AG09319 (cell line): ENCODE data around the gene BCAS3.
A peak's percentile ranks its signal among the peaks of the same experiment; 100 is the strongest.

Experiments used
- DNase-seq: peaks from one replicate; pipeline ENCODE4 v3.0.0-alpha.2; 2010; ENCODE audit warnings: low read depth; ENCODE audit errors: extremely low read depth
- TF ChIP-seq, protein P1 (sequence below): IDR thresholded peaks from 2 replicates; pipeline ENCODE4 v1.5.1; 2011; ENCODE audit warnings: low read depth, mild to moderate bottlenecking, inconsistent platforms, low read length, moderate library complexity

BCAS3 gene

DNA sequence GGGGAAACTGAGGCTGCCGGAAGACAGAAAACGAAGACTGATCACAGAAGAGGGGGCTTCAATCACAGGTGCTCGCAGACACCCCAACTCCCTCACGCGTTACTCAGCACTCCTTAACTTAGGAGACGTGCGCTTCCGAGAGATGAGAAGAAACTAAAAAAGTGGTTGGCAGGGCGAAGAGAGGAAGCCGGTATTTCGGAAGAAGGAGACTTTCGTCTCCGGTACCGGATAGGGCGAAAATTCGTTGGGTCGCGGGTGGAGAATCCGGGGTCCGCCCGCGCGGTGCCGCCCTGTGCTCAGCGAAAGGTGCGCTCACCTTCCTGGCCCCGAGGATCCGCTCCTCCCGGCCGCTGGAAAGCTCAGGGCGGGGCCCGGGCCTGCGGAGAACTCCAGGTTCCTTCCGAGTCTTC, 721.1 kb downstream of the BCAS3 start:
- no peak for DNase-seq
- TF ChIP-seq, protein P1, sequence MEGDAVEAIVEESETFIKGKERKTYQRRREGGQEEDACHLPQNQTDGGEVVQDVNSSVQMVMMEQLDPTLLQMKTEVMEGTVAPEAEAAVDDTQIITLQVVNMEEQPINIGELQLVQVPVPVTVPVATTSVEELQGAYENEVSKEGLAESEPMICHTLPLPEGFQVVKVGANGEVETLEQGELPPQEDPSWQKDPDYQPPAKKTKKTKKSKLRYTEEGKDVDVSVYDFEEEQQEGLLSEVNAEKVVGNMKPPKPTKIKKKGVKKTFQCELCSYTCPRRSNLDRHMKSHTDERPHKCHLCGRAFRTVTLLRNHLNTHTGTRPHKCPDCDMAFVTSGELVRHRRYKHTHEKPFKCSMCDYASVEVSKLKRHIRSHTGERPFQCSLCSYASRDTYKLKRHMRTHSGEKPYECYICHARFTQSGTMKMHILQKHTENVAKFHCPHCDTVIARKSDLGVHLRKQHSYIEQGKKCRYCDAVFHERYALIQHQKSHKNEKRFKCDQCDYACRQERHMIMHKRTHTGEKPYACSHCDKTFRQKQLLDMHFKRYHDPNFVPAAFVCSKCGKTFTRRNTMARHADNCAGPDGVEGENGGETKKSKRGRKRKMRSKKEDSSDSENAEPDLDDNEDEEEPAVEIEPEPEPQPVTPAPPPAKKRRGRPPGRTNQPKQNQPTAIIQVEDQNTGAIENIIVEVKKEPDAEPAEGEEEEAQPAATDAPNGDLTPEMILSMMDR: no peak

DNA sequence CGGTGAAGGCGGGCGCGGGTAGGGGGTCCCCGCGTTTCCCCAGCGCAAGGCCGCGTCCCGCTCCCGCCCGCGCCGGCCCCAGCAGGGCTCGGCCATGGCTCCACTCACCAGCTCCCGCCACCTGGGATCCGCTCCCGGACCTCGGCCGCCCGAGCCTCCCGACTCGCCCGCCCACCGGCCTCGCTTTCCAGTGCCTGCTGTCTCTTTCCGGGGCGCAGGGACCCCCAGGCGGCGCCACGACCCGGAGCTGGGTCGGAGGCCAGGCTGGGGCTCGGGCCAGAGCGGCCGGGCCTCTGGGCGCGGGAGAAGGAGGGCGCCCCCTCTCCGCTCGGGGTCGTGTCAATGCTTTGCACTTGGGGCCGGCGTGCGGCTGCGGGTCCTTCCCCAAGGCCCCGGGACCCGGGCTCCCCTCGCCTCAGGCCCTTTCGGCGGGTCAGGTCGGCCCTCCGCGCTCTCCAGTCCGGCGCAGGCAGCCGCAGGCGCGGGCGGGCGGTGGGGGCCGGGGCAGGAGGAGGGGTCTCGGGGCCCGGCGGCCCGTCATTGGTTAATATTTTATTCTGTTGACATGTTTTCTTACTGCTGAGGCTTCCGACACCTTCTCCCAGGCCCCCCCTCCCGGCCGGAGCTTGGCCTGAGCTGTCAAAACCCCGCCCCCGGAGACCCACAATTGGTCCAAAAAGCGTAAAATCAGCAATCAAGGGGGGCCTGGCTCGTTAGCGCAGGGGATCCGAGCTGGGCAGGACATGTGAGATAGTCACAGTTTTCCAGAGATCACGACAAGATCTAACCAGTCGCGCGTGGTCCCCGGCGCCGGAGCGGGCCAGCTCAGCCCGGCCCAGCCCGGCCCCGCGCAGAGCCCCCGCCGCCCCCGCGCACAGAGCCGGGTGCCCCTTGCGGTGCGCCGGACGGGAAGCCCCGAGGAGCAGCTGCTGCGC, 721.7 kb downstream of the BCAS3 start, which contains the start of gene TBX2:
TBX2 (plus strand) TSS at position 713 of the 935 bp plus-strand sequence. CDS start 334 bp downstream, outside the sequence.
- TF ChIP-seq, protein P1: no peak; the same call in 1 of the 2 replicates
- DNase-seq: peak; percentile 98

- TF ChIP-seq, protein P1: no peak
- no peak for DNase-seq
Measured at GRCh38 chr17:61400066-61400716, 722.5 kb downstream of the BCAS3 start.

DNA sequence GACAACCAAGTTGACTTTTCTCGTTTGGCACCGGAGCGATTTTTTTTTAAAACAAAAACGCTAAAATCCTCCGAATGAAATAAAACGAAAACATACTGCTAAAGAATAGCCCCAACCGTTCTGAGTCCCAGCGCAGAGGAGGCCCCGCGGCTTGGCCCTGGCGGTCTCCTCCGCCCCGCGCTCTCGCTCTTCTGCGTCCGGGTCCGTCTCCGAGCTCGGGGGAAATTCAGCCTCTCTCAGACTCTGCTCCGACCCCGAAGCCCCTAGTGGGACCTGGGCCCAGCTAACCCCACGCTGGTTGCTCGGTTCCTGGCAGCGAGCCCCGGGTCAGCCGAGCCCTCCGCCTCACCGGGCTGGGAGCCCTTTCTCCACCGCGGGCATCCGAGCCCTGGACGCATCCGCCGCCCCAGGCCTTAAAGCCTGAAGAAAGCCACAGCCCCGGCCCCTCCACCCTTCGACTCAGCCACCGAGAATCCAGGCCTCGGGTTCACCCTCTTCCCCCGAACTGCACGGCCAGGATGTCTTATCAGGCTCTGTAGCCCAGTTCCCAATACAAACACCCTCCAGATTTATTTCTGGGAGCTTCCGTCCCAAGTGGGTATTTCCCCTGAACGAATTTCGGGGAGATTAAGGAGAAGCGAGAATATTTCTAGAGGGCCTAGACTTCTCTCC, 723.2 kb downstream of the BCAS3 start:
- TF ChIP-seq, protein P1: no peak
- no peak for DNase-seq

- TF ChIP-seq, protein P1: no peak
Measured at GRCh38 chr17:61401389-61402072, 723.9 kb downstream of the BCAS3 start.

DNA sequence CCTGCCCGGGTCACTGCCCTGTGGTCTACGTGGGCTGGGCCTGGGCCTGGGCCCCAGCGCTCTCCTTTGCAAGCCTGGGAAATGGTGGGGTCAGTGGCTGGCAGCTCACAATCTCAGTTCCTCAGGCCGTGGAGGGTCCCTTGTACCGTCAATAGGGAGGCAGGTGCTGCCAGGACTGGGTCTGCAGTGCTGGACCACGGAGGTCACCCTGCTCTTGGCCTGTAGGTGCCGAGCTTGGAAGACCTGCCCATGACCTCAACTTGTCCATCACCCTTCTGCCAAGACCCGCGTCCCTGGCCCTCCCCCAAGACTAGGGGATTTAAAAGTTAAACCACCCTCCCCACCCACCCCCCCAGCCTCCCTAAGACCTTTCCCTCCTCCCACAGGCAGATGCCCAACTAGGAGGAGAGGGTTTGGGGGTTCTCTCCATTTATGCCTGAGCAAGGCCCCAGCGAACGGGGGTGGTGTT, 724.5 kb downstream of the BCAS3 start:
- TF ChIP-seq, protein P1: no peak
- no peak for DNase-seq

More at GRCh38 chr17:61401389-61402072, 723.9 kb downstream of the BCAS3 start:
- no peak for DNase-seq
